AG08396 (cell line): ENCODE results near the gene CCDC160.
"Not testable (repeated sequence)": the region's sequence is repeated elsewhere in the genome, so short reads cannot be mapped to it uniquely, and the experiment has no call there.

Experiments
- DNase-seq: peaks from one replicate; pipeline ENCODE4 v3.0.0; 2012; ENCODE audit warnings: low spot score, mixed read lengths

The CCDC160 gene

DNA sequence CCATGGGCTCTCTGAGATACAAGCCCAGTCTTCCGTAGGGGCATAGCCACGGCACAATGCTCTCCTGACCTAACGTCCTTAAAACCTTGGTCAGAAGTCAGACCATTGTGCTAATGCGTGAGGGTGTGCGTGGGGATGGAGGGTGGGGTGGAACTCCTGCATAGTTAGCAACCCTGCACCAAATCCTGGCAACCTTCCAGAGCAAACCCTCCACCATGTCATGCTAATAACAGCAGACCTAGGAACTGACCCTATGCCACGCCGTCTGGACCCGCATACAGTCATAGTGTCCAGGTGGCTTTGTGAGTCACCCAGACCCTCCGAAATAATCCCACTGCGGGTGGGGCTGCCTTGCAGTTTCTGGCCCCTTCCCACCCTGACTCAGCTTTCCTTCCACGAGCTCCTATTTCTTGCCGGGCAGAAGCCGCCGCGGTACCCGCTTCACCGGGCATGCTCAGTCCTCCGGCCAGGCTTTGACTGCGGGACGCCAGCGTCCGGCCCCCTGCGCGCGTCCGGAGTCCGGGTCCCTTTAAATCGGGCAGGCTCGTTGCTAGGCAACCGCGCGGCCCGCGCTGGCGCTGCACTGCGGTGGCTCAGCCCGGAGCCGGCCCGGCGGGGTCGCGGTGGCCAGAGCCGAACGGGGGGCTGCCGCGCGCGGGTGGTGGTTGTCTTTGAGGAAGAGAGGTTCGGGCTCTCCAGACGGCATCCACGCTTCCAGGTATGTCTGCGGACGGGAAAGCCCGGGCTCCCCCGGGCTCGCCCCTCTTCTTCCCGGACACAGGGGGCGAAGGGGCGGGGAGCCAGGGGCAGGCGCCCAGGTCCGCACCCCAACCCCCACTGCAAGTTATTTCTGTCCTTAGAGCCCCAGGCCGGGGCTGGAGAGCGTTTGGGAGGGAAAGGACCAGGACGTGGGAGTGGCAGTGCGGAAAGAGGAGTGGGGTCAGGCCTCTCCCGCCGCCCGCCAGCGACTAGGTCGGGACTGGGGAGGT is at the start of gene CCDC160:
CCDC160 (plus strand) TSS at position 557 of the 989 bp plus-strand sequence. CDS start 7,619 bp downstream, outside the sequence.
- peak; percentile 62 for DNase-seq

DNA sequence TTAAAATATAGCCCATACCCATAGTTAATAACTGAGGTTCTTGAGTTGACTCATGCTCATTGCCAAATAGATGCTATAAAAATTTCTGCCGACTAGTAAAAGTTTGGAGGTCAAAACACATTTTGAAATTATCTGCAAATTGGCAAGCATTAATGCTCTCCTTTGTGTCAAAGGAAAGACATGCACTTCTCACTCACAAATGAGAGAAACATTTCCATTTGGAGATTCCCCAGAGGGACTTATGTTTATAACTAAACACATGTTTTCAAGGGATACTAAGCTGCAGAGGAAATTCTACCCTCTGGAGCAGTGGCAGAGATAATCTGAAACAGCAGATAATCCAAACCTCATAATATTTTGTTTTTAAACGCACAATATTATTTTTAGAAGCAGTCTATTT is 45.7 kb upstream of the CCDC160 start:
- no peak for DNase-seq

DNA sequence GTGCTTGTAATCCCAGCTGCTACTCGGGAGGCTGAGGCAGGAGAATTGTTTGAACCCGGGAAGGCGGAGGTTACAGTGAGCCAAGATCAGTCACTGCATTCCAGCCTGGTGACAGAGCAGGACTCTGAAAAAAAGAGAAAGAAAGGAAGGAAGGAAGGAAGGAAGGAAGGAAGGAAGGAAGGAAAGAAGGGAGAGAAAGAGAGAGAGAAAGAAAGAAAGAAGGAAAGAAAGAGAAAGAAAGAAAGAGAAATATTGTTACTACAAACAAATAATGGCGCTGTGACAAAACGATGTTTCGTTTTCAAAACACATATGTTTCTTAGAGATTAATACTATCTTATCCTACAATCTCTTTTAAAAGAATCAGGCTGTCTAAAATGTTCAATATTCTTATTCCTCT is 42.1 kb upstream of the CCDC160 start:
- DNase-seq, result no peak

DNA sequence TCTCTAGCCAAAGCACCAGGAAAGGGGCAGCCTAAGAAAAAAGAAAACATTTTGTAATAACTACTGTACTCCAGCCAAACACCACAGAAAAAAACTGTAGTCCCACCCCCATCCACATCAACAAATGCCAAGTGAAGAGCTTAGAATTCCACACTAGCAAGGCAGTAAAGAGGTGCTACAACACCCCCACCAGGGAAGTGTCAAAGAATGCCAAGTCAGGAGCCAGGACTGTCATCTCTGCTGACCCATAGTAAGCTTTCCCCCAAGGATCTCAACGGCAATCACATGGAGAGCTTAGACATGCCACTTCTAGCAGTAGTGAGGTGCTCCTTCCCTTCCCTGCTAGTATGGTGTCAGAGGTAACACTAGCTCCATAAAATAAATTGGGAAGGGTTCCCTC is 34.4 kb upstream of the CCDC160 start:
- no peak for DNase-seq

DNA sequence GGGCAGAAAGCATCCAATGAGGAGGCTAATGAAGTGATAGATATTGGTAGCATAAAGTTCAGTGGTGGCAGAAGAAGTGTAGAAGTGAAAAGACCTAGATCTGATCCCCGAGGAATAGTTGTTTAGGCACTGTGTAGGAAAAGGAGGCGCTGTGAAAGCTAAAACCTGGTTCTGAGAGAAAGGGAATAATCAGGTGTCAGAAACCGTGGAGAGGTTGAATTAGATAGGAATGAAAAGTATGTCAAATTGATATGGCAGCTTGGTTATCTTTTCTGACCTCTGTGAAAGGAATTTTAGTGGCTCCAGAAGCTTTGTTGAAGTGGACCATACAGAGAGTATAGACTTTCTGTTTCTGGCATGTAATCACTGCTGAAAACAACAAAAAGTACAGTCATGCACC is 30.8 kb upstream of the CCDC160 start:
- no peak for DNase-seq

DNA sequence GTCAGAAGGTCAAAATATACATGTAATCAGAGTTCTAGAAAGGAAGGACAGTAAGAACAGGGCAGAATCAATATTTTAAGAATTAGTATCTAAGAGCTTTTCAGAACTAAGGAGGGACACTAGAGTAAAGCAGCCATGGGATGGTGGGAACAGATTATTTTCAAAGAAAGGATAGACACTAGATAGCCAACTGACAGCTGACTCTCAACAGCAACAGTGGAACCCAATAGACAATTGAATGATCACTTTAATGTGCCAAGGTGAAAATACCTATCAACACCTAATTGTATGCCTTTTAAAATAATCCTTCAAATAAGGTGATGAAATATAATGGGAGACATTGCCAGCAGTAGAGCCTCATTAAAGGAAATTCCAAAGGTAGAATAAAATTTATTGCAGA is 26.5 kb upstream of the CCDC160 start:
- no peak for DNase-seq

DNA sequence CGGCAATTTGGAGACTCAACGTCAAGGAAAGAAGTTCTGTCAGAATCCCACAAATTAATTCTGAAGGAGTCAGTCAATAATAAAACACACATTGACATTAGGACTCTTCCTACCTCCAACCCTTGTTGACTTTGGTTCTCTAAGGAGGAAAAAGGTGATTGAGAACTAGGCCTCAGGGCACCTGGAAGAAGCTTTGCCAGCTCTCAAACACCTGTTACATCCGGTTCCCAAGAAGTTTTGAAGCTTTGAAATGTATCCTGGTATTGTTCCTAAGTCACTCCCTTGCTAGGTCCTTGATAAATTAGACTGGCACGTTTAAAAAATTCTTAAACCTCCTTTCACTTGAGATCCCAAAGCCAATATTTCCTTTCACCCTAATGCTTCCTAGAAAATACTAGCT is 1.7 kb upstream of the CCDC160 start:
- no peak for DNase-seq

DNA sequence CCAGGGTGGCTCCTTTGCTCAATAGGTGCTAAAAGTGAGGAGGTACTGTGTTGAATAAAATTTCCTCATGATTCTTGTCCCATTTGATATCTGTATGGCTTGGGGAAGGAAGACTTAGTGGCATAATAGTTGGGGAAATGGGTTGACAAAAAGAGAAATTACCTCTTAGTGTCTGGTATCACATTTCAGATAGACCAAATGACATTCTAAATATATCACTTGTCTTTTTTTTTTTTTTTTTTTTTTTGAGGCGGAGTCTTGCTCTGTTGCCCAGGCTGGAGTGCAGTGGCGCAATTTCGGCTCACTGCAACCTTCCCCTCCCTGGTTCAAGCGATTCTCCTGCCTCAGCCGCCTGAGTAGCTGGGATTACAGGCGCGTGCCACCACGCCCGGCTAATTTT is 1.2 kb downstream of the CCDC160 start:
- not testable (repeated sequence) for DNase-seq

DNA sequence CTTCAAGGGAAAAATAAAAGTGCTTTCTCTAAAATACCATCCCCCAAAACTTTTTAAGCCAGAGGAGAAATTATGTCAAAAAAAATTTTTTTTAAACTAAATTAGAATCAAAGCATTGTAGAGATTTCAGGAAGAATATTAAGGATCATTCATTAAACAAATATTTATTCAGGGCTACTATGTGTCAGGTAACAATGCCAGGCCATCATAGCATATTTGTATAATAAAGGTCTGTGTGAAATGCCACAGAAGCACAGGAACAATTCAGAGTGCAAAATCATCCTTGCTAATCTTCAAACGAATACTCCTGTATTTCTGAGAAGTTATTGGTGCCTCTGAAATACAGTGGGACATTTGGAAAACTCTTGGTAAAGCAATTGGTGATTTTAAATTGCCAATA is 2.0 kb downstream of the CCDC160 start:
- no peak for DNase-seq

DNA sequence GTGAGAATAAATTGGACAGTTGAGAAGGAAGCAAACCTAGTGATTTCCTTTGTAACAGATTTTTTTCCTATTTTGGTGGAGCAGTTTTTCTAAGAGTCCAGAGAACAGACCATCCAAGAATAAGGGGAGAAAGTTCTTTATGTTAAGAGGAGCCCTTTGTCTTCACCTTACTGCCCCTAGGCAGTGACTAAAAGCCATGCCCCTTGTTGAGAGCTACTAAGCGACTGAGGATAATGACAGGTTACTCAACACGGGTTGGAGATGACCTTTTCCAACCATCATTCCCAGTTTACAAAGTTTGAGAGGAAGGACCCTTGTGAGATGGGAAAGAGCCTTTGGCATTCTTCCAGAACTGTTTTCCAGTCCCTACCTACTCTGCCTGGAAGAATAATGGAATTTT is 3.2 kb downstream of the CCDC160 start:
- DNase-seq, result no peak

DNA sequence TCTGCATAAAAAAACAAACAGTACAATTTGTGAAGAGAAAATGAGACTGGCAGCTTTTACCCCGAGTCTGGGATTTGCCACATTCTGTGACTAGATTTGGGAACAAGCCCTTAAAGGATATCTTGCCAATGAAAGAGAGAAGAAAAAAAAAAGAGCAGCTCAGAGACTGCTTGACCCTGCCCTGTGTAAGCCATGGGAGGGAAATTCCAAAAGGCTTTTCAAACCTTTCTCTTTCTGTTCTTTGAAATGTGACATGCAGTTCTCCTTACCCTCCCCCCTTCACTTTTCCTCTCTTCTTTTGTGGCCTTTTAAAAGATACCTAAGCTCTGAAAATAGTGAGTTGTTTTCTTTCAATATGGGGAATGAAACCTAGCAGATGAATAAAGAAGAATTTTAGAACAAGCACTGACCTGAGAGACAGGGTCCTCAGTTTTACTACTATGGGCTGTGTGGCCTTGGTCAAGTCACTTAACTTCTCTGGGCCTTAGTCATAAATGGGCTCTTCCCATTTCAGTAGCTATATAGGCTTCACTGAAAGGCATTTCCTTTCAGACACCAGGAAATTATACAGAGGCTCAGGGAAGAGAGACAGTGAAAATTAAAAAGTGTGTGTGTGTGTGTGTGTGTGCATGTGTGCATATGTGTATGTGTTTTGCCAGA is 5.1 kb downstream of the CCDC160 start:
- no peak for DNase-seq

DNA sequence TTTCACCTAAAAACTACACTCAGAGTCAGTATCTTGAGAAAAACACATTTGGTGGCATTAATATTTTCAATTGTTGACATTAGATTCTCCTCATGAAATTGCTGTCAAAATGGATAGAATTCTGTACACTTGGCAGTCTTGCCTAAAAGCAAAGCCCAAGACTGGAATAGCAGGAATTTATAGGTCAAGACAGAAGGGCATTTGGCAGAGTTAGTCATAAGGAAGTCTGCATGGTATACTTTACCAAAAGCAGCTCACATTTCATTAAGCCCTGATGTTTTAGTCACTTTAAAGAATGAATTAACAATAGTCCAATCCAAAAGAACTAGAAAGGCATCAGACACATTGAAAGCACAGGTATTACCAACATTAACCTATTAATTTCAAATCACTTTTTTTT is 7.1 kb downstream of the CCDC160 start:
- DNase-seq, result peak; percentile 24

DNA sequence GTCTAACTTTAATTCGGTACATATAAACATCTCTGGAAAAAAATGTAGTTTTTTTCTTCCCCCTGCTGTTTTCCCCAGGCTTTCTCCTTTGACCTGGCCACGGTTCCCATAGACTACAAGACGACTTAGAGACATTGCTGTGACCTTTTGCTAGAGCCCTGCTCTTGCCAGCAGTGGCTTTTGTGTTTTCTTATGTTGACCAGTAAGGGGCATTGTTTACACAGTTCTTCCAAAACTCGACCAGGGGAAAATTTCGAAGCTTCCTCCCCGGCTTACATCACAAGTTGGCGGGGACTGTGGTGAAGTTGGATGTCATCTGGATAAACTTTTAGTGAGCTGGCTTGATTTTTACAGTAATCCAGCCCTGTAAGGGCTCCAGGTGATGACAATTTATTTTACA is 9.3 kb downstream of the CCDC160 start:
- no peak for DNase-seq

DNA sequence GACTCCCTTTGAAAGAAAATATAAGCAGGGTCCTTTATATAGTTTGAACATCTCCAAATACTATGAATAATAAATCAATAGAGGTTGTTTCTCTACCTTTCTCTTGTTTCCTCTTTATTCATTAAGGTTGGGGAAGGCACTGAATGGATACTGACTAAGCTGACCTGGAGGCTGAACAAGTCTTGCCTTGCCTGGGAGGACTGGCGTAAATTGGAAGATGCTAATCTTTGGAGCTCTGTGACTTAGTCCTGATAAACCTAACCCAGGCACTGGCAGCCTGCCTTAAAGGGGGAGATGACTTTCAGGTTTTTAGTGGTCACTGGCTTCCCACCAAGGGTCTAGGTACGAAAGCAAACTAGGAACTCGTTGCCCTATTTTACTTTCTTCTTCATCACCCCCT is 10.5 kb downstream of the CCDC160 start:
- no peak for DNase-seq

DNA sequence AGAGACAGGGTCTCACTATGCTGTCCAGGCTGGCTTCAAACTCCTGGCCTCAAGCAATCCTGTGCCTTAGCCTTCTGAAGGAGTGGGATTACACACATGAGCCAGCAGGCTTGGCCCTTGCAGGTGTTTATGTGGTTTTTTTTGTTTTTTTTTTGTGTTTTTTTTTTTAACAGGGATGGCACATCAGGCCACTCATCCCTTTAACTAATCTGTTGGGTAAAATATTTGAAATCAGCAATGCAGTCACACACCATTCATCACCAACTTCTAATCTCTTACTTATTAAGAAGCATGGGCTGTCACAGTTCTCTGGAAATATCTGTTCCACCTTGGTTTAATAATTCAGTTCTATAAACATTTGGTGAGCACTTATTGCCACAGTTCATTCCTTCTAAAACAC is 12.3 kb downstream of the CCDC160 start:
- DNase-seq, result no peak

DNA sequence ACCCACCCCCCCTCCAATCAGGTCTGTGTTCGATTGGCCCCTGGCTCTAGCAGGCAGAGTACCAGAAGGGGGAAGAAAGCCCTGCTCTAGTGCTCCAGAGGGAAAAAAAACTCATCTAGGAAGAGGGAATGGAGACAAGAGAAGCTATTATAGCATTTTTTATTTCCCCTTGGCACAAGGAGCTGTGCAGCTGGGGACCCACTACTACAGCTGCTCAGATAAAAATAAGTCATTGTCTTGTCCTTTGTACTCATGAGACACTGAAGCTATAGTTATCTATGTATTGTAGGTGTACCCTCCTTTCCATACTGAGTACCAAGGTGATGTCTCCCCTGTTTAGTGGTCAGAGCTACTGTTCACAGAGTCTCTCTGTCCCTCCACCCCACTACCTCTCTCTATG is 14.3 kb downstream of the CCDC160 start:
- DNase-seq, result no peak

DNA sequence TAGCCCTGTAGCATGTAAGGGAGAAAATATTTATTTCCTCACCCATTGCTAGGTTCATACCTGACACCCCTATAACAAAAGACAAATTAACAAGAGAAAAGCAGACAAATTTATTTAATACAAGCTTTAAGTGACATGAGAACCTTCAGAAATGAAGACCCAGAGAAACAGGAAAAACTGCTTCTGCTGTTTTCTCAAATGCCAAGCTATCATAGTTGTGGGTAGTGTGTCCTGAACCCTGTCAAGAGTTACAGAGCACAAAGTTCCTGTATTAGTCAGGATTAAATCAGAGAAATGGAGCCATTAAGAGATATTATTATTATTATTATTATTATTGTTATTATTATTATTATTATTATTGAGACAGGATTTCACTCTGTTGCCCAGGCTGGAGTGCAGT is 17.5 kb downstream of the CCDC160 start:
- DNase-seq, result no peak

DNA sequence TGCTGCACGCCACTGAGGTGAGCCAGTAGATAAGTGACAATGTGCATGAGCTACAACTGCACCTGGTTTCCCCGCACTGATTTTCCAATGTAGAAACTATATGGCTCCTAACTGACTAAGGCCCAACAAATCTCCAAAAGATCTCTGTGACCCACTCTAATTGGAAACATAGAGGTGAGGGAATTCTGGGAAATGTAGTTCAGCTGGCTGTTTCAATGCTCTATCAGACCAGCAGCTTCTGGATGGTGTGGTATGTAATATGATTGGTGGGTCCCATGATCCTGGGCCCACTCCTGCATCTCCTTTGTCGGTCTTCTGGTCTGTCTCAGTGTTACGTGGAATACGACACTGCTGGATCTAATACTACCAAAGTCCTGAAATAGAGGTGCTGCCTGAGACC is 18.6 kb downstream of the CCDC160 start:
- DNase-seq, result no peak

DNA sequence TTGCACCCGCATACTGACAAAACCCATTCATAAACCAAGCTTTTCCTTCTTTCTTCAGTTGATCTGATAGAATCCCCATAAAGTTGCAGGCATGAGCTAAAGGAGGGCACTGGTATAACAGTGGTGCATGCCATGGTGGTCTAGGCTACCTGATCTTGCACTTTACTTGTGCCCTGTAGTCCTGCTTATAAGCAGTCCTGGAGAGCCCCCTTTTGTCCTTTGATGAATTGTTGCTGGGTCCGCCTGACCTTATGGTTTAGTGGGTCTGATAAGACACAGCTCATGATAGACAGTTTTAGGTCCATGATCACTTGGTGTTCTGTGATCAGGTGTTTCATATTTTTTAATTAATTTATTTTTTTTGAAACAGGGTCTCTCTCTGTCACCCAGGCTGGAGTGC is 19.7 kb downstream of the CCDC160 start:
- DNase-seq, result no peak

DNA sequence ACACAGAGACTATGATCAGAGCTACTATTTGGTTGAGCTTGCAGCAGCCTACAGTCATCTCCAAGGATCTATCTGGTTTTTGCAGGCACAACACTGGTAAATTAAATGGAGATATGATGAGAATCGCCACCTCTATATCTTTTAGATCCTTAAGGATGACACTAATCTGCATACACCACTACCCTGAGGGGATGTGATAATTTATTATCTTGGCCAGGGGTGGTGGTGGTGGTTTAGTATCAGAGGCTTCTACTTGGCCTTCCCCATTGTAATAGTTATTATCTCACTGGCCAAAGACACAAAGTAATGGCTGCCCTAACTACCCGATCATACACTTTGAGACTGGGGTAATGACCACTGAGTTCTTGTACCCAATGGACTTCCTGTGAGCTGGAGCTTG is 21.2 kb downstream of the CCDC160 start:
- DNase-seq, result no peak

DNA sequence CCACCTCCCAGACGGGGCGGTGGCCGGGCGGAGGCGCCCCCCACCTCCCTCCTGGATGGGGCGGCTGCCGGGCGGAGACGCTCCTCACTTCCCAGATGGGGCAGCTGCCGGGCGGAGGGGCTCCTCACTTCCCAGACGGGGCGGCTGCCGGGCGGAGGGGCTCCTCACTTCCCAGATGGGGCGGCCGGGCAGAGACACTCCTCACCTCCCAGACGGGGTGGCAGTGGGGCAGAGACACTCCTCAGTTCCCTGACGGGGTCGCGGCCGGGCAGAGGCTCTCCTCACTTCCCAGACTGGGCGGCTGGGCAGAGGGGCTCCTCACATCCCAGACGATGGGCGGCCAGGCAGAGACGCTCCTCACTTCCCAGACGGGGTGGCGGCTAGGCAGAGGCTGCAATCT is 49.0 kb downstream of the CCDC160 start:
- DNase-seq, result not testable (repeated sequence)

DNA sequence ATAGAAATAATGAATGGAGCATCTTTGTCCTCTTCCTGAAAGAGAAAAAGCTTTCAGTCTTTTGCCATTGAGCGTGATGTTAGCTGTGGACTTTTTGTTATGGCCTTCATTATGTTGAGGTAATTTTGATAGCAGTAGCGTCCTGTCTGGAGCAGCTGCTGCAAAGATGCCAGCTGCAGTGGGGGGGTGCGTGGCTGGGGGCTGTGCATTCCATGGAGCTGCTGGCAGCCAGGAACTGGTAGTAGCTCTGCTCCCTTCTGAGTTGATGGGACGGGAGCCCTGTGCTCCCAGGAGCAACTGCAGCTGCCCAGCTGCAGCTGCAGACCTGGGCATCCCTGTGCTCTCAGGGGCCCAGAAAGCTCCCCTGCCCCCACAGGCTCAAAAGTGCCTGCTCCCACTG is 50.4 kb downstream of the CCDC160 start:
- no peak for DNase-seq

DNA sequence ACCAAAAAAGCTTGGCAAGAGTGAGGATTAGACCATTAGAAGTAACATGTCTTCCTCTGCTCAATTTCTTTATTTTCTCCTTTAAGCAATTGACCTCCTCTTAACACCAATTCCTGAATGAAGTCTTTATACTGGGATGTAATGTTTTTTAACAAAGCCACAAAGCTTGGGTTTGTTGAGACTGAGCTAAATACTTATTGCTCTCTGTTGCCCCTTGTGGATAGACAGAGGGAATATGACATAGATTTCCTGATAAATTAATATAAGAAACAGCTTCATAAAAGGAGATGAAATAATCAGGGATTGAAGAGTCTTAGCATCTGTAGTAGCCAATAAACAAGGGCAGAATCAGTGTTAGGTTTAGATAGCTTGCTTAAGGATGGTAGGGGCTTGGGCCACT is 57.6 kb downstream of the CCDC160 start:
- DNase-seq, result peak; percentile 11
